GM19372 (cell line): Measurements from ENCODE around the gene GXYLT2.
"Not testable (repeated sequence)": the region's sequence is repeated elsewhere in the genome, so short reads cannot be mapped to it uniquely, and the experiment has no call there.

Experiments used
- ATAC-seq: cut with Tn5 transposase; IDR thresholded peaks from one replicate; pipeline ENCODE4 v1.9.1; 2021; ENCODE audit warnings: mild to moderate bottlenecking, low read depth, moderate library complexity; ENCODE audit not compliant: unreplicated experiment

The GXYLT2 gene

DNA sequence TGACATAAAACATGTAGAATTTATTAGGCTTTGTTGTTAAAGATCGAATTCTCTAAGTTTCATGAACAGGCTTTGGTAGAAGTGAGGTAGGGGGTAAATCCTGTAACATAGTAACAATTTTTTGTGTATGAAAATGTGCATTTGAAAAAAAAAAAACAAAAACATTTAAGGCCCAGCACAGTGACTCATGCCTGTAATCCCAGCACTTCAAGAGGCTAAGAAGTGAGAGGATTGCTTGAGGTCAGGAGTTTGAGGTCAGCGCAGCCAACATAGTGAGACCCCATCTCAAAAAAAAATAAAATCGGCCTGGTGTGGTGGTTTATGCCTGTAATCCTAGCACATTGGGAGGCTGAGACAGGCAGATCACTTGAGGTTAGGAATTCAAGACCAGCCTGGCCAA, 81.9 kb downstream of the GXYLT2 start:
- no peak for ATAC-seq

DNA sequence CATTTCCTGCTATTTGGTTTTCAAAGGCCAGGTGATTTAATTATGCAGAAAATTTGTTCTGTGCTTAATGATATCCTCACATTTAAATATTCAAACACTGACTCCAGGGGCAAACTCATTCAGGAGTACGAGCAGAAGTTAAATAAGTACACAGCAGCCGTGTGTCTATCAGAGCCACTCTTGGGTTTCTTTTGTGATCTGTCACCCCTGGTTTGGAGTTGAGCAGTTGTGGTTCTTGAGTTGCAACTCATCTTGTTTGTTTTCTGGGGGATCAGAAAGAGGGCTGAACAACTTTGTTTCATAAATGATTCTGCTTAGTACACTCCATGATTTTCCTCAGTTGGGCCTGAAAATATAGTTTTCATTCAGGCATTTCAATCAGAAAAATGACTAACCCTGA, 83.1 kb downstream of the GXYLT2 start:
- ATAC-seq = no peak

DNA sequence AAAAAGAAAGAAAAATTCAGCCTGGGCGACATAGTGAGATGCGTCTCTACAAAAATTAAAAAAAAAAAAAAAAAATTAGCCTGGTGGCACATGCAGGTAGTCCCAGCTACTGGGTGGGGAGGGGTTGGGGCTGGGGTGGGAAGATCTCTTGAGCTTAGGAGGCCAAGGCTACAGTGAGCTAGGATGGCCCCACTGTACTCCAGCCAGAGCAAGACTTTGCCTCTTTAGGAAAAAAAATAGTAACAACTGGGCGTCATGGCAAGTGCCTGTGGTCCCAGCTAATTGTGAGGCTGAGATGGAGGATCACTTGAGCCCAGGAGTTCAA, 84.8 kb downstream of the GXYLT2 start:
- ATAC-seq = no peak

DNA sequence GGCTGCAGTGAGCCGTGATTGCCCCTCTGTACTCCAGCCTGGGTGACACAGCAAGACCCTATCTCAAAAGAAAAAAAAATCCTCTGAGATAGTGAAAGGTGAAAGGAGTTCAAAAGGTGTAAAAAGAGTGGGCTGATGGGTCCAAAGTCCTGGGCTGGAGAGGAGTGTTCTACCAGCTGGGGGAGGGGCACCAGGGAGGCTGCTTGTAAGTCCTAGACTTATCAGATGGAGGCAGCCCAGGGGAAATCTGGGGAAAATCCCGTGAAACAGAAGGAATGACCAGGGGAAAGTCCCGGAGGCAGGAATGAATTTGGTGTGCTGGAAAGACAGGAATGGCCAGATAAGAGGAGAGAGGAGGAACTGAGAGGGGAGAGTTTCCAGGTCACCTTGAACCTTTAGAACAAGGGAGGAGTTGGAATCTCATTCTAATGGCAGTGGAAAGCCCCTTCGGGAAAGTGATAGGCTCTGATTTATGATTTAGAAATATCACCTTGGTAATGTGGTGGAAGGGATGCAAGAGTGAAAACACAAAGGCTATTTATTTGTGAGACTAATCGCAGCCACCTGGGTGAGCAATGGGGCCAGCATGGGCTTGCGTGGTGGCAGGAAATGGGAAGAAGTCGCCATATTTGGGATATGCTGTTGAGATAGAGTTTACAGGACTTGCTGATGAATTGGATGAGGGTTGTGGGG, 85.3 kb downstream of the GXYLT2 start:
- no peak for ATAC-seq

DNA sequence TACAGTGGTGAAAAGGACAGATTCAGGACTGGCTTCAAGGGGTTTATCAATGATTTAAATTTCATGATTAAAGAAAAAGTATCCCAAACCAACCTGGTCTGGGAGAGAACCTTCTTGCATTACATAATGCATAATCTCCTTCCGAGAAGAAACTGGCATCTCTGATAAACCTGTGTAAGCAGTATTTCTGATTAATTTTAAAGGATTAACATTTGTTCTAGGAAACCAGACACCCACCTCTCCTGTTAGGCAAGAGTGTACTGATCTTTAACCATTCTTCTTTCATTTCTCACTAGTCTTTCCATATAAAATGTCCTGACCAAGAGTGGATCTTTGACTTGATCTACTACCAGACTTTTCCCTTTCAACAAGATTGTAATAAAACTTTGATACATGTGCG, 85.9 kb downstream of the GXYLT2 start:
- ATAC-seq = no peak

GRCh38 chr3:72974956-72975355, 87.1 kb downstream of the GXYLT2 start:
- no peak for ATAC-seq

- no peak for ATAC-seq
Observed at GRCh38 chr3:72976281-72976741, 88.5 kb downstream of the GXYLT2 start.

DNA sequence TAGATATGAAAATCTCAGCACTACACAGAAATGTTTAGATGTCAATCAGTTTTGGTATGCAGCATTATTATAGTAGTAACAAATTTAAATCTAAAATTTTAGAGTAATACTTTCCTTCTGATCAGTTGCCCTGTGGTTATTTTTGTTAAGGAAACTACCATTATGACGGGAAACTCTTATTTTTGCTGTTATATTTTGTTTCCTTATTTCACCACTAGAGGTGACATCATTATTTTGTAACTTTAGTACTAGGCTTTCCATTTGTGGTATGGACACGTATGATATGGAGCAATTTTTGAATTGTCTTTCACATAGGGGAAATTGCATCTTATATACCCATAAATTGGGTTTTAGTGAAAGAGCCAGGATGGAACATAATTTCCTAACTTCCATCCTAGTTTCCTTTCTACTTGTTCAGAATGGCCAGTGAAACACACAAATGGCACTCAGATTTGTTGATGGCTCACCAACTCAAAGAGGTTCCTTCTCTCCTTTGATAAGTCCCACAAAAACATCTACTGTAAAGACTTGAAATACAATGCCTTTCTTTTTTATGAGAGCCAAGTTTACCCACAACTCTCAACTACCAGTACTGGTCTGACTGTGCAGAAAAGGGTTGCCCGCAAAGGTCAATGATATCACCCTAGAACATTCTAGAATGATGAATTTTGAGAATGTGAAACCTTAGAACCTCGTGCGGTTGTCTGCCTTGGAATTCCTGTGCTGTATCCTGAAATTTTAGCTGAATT, 89.4 kb downstream of the GXYLT2 start:
- ATAC-seq = no peak

- no peak for ATAC-seq
Observed at GRCh38 chr3:72982609-72983366, 94.9 kb downstream of the GXYLT2 start.

- ATAC-seq = no peak
Observed at GRCh38 chr3:72985576-72985975, 97.7 kb downstream of the GXYLT2 start.

DNA sequence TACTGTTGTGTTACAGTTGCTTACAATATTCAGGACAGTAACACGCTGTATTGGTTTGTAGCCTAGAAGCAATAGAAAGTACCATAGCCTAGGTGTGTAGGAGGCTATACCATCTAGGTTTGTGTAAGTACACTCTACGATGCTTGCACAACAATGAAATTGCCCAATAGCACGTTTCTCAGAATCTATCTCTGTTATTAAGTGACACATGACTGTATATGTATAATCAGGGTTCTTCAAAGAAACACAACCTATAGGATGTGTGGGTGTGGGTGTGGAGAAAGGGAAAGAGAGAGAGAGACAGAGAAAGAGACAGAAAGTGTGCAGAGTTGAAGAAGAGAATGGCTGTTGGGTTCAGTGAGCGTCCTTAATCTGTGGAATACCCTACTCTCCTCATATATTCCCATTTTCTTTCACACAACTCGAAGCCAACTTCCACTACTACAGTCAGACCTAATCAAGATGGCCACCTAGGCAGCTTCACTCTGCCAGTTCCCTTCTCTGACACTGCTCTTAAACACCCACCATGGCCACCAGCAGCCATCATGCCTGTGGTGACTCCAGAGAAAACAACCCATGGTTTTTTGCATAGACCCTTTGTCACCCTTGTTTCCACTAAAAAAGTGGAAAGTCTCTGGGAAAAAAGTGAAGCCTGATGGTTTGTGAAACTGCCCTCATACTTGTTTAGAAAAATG, 103.0 kb downstream of the GXYLT2 start:
- ATAC-seq = no peak

DNA sequence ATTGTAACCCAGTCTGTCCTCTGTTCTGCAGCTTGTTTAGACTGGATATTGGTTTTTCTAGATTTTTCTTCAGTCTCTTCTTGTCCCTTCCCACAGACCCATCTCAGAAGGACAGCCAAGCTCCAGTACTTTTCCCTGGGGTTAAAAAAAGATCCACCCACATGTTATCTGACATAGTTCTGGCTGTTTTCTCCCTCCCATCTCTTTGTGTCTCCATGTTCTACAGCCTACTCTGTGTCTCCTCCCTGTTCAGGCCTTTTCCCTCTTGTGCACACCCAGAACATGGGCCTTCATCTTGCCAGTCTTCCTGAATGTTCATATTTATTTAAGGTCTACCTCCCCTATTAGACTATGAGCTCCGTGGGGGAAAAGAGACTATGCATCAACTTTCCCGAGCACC, 103.7 kb downstream of the GXYLT2 start:
- ATAC-seq = no peak

- no peak for ATAC-seq
Observed at GRCh38 chr3:72993391-72993790, 105.5 kb downstream of the GXYLT2 start.

DNA sequence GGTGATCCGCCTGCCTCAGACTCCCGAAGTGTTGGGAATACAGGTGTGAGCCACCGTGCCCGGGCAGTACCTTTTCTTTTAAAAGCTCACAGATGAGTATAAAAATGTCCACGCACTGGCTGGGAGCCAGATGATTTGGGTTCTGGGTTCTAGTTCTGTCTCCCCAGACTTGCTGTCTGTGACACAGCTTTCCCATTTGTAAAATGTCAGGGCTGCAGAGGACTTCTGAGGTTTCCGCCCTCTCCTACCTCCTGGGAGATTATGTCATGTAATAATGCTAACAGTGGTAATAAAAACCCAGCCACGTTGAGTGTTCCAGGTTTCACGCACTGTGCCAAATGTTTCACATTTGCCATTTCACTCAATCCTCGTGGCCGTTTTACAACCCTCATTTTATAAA, 107.5 kb downstream of the GXYLT2 start:
- ATAC-seq = no peak

GRCh38 chr3:72996121-72996472, 108.3 kb downstream of the GXYLT2 start:
- no peak for ATAC-seq

DNA sequence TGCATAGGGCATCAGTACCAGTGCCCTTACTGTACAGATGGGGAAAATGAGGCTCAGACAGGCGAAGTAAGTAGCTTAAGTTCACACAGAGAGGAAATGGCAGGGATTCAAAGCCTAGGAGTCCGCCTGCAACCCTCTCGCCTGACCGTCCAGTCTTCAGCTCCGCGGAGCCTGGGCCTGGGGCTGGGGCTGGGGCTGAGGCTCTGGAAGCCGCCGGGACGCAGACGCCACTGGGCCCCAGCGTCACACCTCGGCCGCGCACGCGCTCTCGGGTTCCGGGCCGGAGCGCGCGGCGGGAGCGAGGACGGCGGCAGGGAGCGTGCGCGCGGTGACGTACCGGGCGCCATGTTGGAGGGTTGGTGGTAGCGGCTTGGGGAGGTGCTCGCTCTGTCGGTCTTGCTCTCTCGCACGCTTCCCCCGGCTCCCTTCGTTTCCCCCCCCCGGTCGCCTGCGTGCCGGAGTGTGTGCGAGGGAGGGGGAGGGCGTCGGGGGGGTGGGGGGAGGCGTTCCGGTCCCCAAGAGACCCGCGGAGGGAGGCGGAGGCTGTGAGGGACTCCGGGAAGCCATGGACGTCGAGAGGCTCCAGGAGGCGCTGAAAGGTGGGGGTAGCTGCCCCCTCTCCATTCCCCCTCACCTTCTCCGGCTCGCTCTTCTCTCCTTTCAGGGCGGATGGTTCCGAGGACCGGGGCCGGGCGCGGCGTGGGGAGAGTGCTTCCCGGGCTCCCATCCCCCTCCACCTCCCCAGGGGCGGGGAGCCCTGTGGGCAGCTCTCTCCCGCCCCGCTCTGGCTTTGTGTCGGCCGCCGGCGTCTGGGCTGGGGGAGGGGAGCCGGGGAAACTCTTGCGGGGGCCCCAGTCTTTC, 108.9 kb downstream of the GXYLT2 start, which contains the start of gene PPP4R2:
PPP4R2 (plus strand) TSS at position 339 of the 861 bp plus-strand sequence; CDS start at position 566, 227 bp downstream.
- peak; percentile 91 for ATAC-seq

- ATAC-seq = peak; percentile 1
Observed at GRCh38 chr3:72997421-72997961, 109.6 kb downstream of the GXYLT2 start.

GRCh38 chr3:72998466-72998865, 110.6 kb downstream of the GXYLT2 start:
- ATAC-seq = no peak

DNA sequence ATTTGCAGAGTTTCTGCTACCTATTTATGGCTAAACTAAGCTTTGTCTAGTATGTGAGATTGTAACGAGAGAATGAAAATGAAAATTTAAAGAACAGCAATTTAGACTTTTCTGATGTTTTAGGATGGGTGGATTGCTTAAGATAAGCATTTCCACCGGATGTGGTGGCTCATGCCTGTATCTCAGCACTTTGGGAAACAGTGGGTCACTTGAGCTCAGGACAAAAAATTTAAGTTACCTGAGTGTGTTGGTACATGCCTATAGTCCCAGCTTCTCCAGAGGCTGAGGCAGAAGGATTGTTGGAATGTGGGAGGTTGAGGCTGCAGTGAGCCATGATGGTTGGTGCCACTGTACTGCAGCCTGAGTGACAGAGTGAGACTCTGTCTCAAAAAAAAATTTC, 112.1 kb downstream of the GXYLT2 start:
- no peak for ATAC-seq

DNA sequence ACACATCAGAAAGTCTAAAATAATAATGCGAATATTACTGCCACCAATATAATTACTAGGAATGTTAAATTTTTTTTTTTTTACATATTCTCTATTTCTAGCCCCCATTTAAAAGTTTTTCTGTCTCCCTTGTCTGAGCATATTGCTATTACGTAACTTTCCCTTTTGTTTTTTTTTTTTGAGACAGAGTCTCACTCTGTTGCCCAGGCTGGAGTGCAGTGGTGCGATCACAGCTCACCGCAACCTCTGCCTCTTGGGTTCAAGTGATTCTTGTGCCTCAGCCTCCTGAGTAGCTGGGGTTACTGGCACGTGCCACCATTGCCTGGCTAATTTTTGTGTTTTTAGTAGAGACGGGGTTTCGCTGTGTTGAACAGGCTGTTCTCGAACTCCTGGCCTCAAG, 115.2 kb downstream of the GXYLT2 start:
- ATAC-seq = not testable (repeated sequence)
